HG03175 (cell line): ENCODE data around the gene MAD1L1.
"Not testable (repeated sequence)": the region's sequence is repeated elsewhere in the genome, so short reads cannot be mapped to it uniquely, and the experiment has no call there.

ENCODE experiments used
- ATAC-seq: cut with Tn5 transposase; IDR thresholded peaks from one replicate; pipeline ENCODE4 v1.9.1; 2021; ENCODE audit warnings: mild to moderate bottlenecking, moderate library complexity; ENCODE audit not compliant: unreplicated experiment

Gene MAD1L1

DNA sequence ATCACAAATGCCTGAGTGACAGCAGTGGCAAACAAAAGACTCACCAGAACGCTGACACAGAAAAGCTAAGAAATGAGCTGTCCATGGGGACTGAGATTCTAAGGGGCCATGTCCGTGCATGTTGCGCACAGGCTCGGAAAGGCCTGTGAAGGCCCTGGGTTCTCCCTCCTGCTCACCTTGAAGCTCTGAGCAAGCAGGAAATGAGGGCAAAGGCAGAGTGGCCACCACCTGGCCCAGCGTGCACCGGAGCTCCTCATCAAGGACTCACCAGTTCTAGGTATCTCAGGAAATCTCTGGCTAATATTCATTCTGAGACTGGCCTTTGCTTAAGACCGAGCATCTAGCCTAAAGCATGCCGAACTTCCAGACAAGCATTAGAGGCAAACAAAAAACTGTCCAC is 52.7 kb downstream of the MAD1L1 start:
- no peak for ATAC-seq

DNA sequence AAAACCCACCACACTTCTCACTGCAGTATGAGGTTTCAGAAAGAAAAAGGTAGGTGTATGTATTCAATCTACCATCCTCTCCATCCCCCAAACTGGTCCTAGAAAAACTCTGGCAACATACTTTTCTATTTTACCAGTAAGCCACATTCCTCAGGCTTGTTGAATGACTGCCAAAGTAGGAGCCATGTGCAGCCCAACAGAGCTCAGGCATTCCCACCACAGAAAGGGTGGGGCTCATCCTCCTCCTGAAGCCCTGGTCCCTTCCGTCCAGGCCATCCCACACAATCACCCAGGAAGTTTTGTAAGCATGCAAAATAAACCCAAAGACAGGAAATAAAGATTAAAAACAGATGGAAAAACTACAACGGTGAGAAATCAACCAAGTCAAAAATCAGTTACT is 57.2 kb downstream of the MAD1L1 start:
- no peak for ATAC-seq

DNA sequence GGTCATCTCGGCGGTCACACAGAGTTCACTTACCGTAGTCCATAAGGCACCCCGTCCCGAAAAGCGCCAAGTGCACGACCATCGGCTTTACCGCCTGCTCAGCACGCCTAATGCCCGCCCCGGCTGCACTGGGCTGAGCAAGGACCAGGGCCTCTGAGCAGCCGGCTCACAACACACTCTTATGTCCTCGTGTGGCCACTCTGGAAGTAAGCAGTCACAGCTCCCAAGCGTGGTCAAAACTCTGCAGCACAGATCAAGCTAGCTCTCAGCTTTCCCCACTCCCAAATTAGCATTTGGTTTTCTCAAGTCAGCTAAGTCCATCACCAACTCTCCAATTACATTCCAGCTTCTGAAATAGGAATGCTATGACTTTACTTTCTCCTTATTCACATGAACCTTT is 57.7 kb downstream of the MAD1L1 start:
- ATAC-seq, result no peak

DNA sequence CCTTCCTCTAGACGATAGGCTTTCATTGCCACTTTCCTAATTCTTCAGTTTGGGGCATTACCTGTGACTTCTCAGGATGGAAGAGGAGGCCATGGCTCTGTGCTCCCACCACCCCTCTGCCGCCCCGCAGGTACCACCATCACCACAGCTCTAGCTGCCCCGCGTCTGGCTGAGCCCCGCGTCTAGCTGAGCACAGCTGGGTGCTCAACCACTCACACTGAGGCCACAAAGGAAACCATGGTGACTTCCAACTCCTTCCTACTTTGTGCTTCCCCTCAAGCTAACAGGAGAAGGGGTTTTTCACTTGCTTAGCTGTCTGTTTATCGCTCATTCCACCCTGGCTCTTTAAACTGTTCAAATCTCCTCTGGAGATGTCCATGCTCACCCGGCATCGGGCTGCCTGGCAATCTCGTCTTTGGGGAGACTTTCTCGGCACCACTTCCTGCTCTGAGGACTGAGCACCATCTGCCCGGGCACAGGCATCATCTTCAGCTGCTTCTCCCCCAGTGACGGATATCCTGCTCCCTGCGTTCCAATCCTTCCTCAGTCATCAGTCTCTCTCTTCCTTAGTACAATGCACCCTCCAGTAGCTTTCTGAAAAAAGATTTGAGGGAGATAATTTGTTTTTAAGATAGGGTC is 59.4 kb downstream of the MAD1L1 start:
- no peak for ATAC-seq

DNA sequence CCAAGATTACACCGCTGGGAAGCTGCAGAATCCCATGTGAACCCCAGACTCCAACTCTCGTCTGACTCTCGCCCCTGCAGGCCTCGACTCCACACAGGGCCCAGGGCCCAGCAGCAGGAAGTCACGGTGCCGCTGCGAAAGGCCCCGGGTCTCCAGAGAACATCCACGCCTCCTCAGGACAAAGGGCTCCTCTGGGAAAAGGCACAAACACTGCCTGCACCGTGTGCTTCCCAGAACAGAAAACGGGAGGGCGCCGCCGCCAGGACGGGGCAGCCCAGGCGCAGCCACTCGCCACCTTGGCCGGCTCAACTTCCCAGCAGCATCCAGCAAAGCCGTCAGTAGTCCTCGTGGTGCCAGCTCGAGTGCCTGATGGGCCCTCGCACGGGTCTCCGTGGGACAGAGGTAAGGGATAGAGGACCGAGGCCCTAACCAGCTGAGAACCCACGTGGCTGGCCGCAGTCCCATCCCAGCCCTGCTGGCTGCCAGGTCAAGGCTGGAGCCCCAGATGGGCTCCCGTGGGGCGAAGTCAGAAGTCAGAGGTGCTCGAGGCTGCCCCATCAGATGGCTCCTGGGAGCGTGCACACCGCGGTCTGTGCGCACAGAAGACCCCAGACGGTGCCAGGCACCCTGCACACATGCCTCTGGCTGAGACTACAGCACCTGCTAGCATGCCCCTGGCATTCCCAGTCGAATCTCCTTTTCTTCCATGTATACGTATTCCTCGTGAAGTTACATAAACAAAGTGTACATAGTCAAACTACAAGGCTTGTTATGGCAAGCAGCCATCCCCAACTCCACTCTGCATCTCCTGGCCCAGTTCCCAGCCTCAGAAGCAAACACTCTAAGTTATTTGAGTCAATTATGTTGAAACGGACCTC is 60.2 kb downstream of the MAD1L1 start:
- ATAC-seq, result no peak

DNA sequence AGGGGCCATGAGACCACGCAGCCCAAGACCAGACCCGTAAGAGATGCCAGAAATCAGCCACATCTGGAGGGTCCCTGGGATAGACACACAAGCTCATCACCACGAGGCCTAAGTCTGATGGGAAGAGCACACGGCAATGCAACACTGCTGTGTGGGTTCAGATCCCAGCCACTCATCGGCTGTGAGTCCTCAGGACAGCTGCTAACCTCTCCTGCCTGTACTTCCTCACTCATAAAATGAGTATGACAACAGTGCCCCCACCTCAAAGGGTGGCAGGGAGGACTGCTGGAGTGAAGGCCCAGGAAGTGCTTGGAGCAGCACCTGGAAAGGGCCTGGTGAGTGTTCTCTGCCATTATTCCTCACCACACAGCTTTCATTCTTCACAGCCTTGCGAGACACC is 60.9 kb downstream of the MAD1L1 start:
- ATAC-seq, result no peak

DNA sequence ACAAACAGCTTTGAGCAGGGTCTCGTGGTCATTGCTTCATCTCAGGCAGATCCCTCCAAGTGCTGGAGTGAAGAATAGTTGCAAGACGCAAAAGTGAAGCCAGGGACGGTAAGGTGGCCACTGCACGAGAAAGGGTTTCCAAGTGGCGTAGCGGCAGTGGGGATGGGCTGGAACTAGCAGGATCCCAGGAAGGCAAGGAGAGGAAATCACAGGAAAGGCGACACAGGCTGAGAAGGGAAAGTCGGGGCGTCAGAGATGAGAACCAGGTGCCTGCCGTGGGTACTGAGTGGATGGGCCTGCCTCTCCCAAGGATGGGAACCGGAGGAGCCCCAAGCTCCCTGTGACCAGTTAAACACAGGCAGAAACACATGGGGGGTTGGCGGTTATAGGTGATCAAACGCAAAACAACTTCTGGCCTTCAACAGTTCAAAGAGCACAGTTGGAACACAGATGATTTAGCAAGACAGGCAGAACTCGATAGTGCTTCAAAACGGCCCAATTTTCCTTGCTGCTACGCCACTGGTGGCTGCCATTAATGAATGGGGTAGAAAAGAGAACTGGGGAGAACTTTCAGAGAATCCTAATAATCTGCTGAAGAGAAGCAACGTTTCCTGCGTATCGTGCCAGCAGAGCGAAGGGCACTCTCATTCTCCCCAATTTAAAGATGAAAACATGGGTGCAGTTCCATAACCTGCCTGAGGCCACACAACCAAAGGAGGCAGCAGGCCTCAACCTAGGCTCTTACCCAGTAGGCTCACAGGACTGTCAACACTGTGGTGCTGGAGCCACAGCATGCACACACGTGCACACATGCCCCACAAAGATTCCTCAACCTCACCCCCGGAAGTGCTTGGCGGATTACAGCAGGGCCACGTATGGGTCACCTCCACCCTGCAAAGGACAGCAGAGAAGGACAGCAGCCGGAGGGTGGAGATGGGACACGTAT is 61.9 kb downstream of the MAD1L1 start:
- ATAC-seq, result no peak

DNA sequence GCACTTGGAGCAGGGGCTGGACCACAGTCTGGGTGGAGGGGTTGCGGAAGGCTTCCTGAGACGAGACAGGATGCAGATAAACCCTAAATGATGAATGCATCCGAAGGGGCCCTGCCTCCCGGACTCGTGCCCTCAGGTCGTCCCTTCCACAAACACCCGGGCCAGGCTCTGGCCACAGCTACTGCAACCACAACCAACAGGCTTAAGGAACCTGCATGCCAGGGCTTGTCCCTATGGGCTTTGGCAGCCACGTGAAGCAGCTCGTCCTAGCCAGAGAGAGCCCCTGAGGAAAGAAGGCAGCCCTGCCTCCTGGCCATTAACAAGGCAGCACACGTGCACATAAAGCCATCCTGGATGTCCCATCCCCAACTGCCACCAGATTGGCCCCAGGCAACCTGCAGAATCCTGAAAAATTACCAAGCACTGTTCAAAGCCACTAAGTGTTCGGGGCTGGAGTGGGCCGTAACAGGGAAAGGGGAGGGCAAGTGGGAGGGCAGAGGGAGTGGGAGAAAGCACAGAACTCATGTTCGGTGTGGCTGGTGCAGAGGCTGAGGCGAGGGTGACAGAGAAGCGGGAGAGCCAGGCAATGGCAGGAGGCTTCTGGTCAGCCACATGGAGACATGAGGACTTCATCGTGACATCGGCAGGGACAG is 62.7 kb downstream of the MAD1L1 start:
- ATAC-seq, result no peak

DNA sequence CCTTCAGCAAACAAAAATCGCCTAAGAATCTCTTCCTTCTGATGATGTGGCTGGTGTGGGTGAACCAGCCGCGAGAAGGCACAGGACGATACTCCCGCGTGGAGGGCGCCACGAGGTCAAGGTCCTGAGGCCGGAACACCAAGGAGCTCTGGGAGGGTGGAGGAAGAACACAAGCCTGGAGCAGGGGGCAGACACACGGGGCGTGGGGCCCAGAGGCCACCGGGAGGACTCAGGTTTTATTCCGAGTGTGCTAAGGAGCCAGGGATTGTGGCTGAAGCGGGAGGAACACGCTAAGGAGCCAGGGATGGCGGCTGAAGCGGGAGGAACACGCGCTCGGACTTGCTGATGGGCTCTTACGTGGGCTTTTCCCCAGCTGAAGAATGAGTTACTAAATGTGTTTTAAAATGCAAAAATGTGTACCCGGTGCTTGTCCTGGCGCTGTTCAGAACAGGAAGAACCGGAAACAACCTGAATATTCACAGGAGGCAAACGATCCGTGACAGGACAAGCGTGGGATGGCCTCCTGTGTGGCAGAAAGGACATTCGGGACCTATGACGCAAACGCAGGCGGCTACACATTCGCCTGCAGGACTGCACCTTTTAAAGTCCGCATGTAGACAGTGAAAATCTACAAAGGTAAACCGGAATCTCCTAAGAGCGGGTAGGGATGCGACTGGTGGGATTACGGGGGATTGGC is 64.0 kb downstream of the MAD1L1 start:
- ATAC-seq, result no peak

DNA sequence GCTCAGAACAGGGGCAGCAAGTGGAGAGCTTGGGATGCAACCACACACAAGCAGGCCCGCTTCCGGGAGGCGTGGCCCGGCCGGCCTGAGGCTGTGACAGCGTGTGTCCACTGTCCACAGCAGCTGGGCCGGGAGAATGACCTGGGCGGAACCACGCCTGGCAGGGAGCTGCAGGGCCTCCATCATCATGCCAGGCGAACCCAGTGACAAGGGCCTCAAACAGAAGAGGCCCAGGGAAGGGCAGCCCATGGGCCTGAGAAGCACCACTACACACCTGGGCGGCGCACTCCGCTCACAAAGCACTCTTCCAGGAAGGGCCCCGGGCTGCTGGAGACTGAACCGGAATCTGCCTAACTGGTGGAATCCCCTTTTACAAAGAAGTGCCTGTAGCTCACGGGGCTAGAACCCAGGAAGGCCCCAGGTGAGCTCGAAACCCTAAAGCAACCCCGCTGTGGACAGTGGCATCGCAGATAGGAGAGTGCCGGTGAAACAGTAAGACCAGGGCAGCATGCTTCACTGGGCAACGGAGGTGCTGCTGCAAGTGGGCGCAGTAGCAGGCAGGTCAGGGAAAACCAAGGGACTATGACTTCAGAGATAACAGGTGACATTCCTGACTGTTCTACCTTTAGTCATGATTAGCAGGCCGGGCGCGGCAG is 66.0 kb downstream of the MAD1L1 start:
- ATAC-seq, result no peak

DNA sequence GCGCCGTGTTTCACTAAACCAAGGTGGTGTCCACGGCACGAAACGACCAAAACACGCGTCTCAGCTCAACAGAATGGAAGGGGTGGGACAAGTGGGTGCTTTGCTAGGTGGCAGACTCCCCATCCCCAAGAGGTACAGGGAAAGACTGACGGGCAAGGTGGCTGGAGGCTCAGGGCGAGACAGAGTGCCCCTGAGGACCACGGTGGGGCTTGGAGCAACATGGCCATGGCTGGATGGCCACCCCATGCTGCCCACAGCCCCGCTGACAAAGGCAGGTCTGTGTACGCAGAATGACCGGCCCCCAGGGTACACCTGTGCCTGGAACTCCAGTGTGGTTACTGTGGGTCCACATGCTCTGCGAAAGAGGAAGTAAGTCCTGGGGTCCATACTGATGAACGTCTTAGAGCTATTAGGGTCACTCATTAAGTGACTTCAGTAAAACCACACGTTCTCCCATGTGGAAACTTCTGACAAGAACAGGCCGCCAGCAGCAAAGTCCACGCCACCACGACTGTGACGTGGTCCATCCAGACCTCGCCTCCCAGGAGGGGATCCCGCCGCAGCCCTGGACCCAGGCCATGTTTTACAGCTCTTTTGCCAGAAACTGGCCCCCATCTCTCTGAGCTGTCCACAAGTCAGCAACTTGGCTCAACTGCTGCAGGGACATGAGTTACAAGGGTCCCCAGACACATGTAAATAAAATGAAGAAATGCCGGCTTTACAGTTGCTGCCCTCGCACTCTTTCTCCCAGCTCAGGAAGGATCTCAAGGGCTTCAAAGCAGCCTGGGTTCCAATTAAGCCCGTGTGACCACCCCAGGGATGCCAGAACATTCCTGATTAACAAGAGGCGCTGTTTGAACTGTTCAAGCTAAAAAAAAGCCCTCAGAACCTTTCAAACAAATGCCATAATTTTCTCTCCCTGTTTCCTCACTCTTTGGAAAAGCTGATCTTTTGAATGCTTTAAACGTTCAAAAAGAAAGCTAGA is 66.8 kb downstream of the MAD1L1 start:
- ATAC-seq, result peak; percentile 83

DNA sequence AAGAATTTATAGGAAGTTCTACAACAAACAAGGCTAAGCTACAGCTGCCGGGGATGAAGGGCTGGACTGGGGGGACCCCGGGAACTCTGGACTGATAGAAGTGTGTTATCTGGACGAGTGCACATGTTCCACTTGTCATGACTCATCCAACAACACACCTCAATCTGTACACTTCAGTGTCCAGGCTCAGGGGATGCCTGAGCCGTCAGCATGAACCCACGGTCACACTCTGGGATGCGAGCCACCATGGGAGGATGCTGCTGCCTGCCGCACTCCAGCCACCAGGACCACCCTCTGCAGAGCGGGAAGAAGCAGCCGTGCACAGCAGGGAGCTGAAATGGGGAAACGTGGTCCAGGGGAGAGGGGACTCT is 67.5 kb downstream of the MAD1L1 start:
- ATAC-seq, result no peak

DNA sequence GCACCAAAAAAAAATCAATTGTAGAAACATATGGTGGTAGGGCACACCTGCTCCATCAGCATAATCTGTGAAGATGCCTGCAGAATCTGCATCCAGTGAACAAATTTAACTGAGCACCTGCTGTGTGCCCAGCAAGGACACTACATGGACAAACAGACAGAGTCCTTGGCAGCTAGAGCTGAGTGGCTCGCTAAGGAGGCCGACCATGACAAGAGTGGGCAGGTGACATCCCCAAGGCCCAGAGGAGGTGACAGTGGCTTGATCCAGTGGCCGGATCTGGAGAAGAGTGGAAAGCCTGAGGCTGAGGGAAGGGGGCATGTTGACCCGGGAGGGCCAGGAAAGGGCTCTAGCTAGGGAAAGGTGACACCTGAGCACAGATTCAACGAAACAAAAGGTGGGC is 68.1 kb downstream of the MAD1L1 start:
- ATAC-seq, result no peak

DNA sequence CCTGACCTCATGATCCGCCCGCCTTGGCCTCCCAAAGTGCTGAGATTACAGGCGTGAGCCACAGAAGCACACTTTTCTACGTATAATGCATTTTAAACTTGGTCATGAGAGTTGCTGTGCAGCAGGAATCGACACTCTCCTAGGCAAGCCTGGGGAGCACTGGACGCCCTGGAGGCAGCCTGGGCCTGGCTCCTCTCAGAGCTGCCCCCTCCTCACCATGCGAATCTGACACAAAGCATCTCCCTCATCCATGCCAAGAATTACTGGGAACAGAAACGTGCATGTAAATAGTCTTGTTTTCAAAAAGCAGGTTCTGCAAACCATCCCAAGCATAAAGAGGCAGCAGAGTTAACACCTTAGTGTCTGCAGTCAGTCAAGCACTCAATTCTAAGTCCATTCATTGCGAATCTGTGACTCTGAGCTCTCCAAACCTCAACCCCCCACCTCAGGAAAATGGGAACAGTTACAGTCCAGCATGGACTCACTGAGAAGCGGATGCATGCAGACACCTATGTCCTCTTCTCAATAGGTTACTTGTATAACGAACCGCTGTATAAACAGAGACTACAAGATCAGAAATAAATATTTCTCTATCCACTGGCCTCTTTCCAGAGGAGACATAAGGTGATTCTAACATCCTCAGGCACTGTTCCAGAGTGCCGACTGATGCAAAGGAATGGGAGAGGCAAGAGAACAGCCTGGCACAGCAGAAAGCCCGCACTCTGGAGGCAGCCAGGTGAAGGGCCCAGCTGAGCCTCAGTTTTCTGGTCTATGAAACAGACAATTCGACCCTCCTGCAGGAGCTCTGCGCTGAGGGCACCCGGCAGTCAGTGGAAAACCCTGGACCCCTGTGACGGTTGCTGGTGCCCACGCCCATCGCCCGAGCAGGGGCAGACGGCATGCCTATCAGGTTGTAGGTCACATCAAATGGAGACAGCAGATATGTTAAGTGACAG is 68.9 kb downstream of the MAD1L1 start:
- ATAC-seq, result no peak

DNA sequence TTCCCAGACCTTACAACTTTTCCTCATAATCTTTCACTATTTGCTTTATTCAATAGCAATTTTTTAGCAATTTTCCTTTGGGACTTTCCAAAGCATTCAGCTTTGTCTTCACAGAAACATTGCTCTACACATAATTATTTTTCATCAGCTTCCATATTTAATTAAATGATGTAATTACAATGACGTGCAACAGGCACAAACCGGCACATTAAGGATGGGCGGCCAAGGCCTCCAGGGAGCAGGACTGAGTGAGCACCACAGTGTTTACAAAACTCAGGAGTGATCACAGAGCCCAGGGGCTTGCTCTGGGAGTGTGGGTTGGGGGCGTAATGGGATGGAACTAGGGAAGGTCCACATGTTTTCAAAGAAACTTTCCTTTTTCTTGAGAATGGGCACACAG is 69.8 kb downstream of the MAD1L1 start:
- ATAC-seq, result no peak

DNA sequence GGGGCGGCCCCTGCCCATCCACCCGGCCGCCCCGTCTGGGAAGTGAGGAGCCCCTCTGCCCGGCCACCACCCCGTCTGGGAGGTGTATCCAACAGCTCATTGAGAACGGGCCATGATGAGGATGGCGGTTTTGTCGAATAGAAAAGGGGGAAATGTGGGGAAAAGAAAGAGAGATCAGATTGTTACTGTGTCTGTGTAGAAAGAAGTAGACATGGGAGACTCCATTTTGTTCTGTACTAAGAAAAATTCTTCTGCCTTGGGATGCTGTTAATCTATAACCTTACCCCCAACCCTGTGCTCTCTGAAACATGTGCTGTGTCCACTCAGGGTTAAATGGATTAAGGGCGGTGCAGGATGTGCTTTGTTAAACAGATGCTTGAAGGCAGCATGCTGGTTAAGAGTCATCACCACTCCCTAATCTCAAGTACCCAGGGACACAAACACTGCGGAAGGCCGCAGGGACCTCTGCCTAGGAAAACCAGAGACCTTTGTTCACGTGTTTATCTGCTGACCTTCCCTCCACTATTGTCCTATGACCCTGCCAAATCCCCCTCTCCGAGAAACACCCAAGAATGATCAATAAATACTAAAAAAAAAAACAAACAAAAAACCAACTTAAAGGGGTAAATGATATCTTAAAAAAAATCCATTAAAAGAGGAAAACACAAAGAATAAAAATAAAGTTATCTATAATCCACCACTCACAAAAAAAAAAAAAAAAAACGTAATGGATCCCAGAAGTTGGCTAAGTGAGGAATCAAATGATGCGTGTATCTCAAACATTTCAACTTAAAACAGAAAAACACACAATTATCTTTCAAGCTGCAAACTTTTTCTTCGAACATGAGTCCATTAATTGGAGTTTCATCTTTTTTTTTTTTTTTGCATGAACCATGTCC is 70.5 kb downstream of the MAD1L1 start:
- not testable (repeated sequence) for ATAC-seq

DNA sequence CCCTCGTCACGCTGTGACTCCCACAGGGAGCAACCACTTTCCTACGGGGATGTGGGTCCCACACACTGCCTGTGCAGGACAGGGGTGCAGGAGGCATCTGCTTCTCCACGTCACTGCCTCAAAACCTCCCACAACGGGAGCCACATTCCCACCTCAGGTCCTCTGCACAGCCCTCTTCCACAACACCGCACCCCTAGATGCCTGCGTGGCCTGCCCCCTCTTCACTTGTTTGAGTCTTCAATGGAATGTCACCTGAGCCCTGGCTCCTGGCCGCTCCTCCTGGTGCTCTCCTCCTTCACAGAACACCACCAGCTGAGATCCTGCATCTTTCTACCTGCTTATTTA is 73.6 kb downstream of the MAD1L1 start:
- no peak for ATAC-seq
